Pancreas (tissue), 10 donors: ENCODE data around the gene PITRM1. TPM values are rescaled to one million over a fixed set of nuclear protein-coding genes. Genes with fewer than 3 reads are reported as not detected.

Experiments used
- ATAC-seq, 4 donors: fragments of 200-7000 bp; cut with Tn5 transposase; one replicate each; pipeline versions ENCODE4 v1.8.0 to v1.9.1; 2020; ENCODE audit warnings: mild to moderate bottlenecking in 4 of 4, moderate library complexity in 4 of 4
- DNase-seq, 6 donors: peaks; one replicate each; pipeline ENCODE4 v3.0.0-alpha.2; 2020
- FAIRE-seq: peaks from 2 replicates; lab custom pipeline; 2012; peaks lifted over from hg19 to GRCh38; lab: Jason Lieb, UNC
- H3K27ac ChIP-seq, 4 donors: fragments of 200-600 bp; sonication (generic); 1 replicate in 3 of 4; 2 replicates in 1 of 4; pipeline versions ENCODE4 v1.5.0 to v1.8.0; 2020
- H3K27me3 ChIP-seq, 4 donors: fragments of 200-600 bp; one replicate each; pipeline ENCODE4 v1.8.0; 2021
- H3K36me3 ChIP-seq, 3 donors: fragments of 200-600 bp; sonication (generic) in 1 of 3; one replicate each; pipeline versions ENCODE4 v1.5.0 to v1.8.0; 2020 to 2021
- H3K4me1 ChIP-seq, 3 donors: fragments of 200-600 bp; one replicate each; pipeline ENCODE4 v1.8.0; 2021
- H3K4me3 ChIP-seq, 4 donors: fragments of 200-600 bp; sonication (generic) in 2 of 4; one replicate each; pipeline versions ENCODE4 v1.5.0 to v1.8.0; 2020 to 2021
- H3K9me3 ChIP-seq, 4 donors: fragments of 200-600 bp; one replicate each; pipeline ENCODE4 v1.8.0; 2021
- CTCF ChIP-seq, 4 donors: fragments of 200-600 bp; sonication (generic) in 3 of 4; IDR thresholded peaks; one replicate each; pipeline versions ENCODE4 v1.5.0 to v1.8.0; 2021; ENCODE audit warnings: antibody characterized with exemption in 4 of 4
- WGBS, 2 donors: extraction: QIAGEN DNeasy Blood & Tissue Kit; methylation state at CpG; one replicate each; pipeline ENCODE4 v1.1.7; 2013; 5-methylcytosine and 5-hydroxymethylcytosine counted together
- intact Hi-C, 3 donors: fragments of 100-400 bp; cut with DNase I; formaldehyde crosslinking; loops; one replicate each; pipeline versions ENCODE4 v1.11.1 to v1.14.2; 2022
- polyA plus RNA-seq, 2 donors: library from polyadenylated mRNA; stranded (reverse); fragments of 200-250 nt; gene quantifications; one replicate each; pipeline ENCODE4 v1.2.3, GENCODE V29; 2013
- total RNA-seq, 6 donors: library from RNA; stranded (reverse); fragmentation: NEBNext Ultra II Directional in 4 of 6; extraction: Animal tissue kit (Norgen Biotek cat#: 25700) in 4 of 6; gene quantifications; one replicate each; pipeline versions ENCODE4 v1.2.1 to v1.2.4, GENCODE V29; 2021 to 2023
- donor health status: healthy with polysubstance abuse.
- donor health status: DM: no; HTN: no; CAD: no; lungs with moderate emphysema.
- donor health status: DM: no; HTN: no; CAD: no.
- donor health status: control.
- donor health status: control.
- donor health status: Bipolar disorder and iron deficiency.
- donor health status: DM: yes; HTN: yes; CAD: no.
- donor health status: DM: no; HTN: no; CAD: no.
- donor health status: DM: no; HTN: no; CAD: no.
- donor health status: DM: yes; HTN: yes; CAD: no.

Gene PITRM1
- total and polyA plus RNA-seq, 8 donors, result 24.7 to 73.6 (median 31.5) TPM

- no peaks in the 10 kb centered on the region for H3K36me3 ChIP-seq
- WGBS, 2 donors, result 66 to 68% methylated on average over 9 of the region's 9 CpGs
- FAIRE-seq (no peak), ATAC-seq (no peak), DNase-seq (no peak)
- intact Hi-C loops, result no loop called here
- no peak for TF ChIP-seq CTCF (IDR thresholded peaks at IDR 0.05)
- no peaks in the 10 kb centered on the region for H3K9me3 ChIP-seq
- no peak overlapping the region for H3K4me3 ChIP-seq
- H3K4me1 ChIP-seq, result peaks cover 0 to 3% (median 3%) of the 10 kb centered on the region in 3 donors
- H3K27ac ChIP-seq, result no peak overlapping the region
- no peaks in the 10 kb centered on the region for H3K27me3 ChIP-seq
Observed at GRCh38 chr10:3097160-3097559, 75.4 kb downstream of the PITRM1 start.

GRCh38 chr10:3096149-3096548 is 76.4 kb downstream of the PITRM1 start:
- intact Hi-C loops, result no loop called here
- Histone ChIP-seq H3K27ac (peak overlapping the region in 2 of 4 donors; percentile 63 to 72), H3K9me3 (no peaks in the 10 kb centered on the region), H3K4me1 (peaks cover 2 to 3% (median 3%) of the 10 kb centered on the region in 3 donors), H3K36me3 (no peaks in the 10 kb centered on the region), H3K4me3 (no peak overlapping the region), H3K27me3 (no peaks in the 10 kb centered on the region)
- ATAC-seq (no peak), DNase-seq (peak in 1 of 6 donors; percentile 15), FAIRE-seq (no peak)
- 82 to 89% methylated on average over 16 of the region's 16 CpGs for WGBS, 2 donors
- no peak for TF ChIP-seq CTCF (IDR thresholded peaks at IDR 0.05)

GRCh38 chr10:3095373-3096139 is 77.0 kb downstream of the PITRM1 start:
- Histone ChIP-seq H3K27ac (peak overlapping the region; percentile 2 to 72 (median 33)), H3K4me1 (peaks cover 3 to 9% (median 8%) of the 10 kb centered on the region in 3 donors), H3K27me3 (no peaks in the 10 kb centered on the region), H3K9me3 (no peaks in the 10 kb centered on the region), H3K4me3 (no peak overlapping the region), H3K36me3 (no peaks in the 10 kb centered on the region)
- 30 to 36% methylated on average over 17 of the region's 17 CpGs for WGBS, 2 donors
- DNase-seq, result no peak
- ATAC-seq, result peak; percentile 44 to 81 (median 74)
- intact Hi-C loops, result no loop called here
- FAIRE-seq, result peak; percentile 61
- no peak for TF ChIP-seq CTCF (IDR thresholded peaks at IDR 0.05)

GRCh38 chr10:3094609-3095036 is 78.0 kb downstream of the PITRM1 start:
- intact Hi-C loops, result no loop called here
- H3K4me1 ChIP-seq, result peaks cover 3 to 9% (median 9%) of the 10 kb centered on the region in 3 donors
- no peaks in the 10 kb centered on the region for H3K9me3 ChIP-seq
- WGBS, 2 donors, result 41 to 50% methylated on average over 5 of the region's 5 CpGs
- ATAC-seq (no peak), DNase-seq (no peak), FAIRE-seq (no peak)
- H3K36me3 ChIP-seq, result no peaks in the 10 kb centered on the region
- TF ChIP-seq CTCF (IDR thresholded peaks at IDR 0.05), result no peak
- H3K27me3 ChIP-seq, result no peaks in the 10 kb centered on the region
- no peak overlapping the region for H3K4me3 ChIP-seq
- H3K27ac ChIP-seq, result peak overlapping the region in 2 of 4 donors; percentile 63 to 72

GRCh38 chr10:3093996-3094395 is 78.6 kb downstream of the PITRM1 start:
- no peaks in the 10 kb centered on the region for H3K36me3 ChIP-seq
- H3K27ac ChIP-seq, result no peak overlapping the region
- H3K4me1 ChIP-seq, result peaks cover 3 to 9% (median 9%) of the 10 kb centered on the region in 3 donors
- FAIRE-seq (no peak), ATAC-seq (no peak), DNase-seq (peak in 1 of 6 donors; percentile 25)
- H3K9me3 ChIP-seq, result no peaks in the 10 kb centered on the region
- H3K27me3 ChIP-seq, result no peaks in the 10 kb centered on the region
- intact Hi-C loops, result no loop called here
- no peak for TF ChIP-seq CTCF (IDR thresholded peaks at IDR 0.05)
- WGBS, 2 donors, result 65 to 84% methylated on average over 5 of the region's 5 CpGs
- no peak overlapping the region for H3K4me3 ChIP-seq
